NCI-H82 treated with DMSO at 0.1 percent for 48 hours (cell line): ENCODE results near the gene ANKZF1.
A peak's percentile ranks its signal among the peaks of the same experiment; 100 is the strongest.

Source experiments
- DNase-seq: peaks from one replicate; lab custom pipeline; 2025; ENCODE audit not compliant: unreplicated experiment; lab: John Stamatoyannopoulos, UW

Gene ANKZF1

GRCh38 chr2:219225350-219225749 is 4.3 kb upstream of the ANKZF1 start:
- no peak for DNase-seq

- DNase-seq = no peak
These were observed 1.3 kb upstream of the ANKZF1 start for GRCh38 chr2:219228041-219228910.

- no peak for DNase-seq
These were observed 698 bp upstream of the ANKZF1 start for GRCh38 chr2:219228911-219229304.

GRCh38 chr2:219230059-219230540 is 494 bp downstream of the ANKZF1 start:
- no peak for DNase-seq

- DNase-seq = no peak
These were observed 4.7 kb downstream of the ANKZF1 start for GRCh38 chr2:219234331-219234730.

GRCh38 chr2:219243291-219243761 is 13.7 kb downstream of the ANKZF1 start:
- no peak for DNase-seq

- DNase-seq = no peak
These were observed 15.2 kb downstream of the ANKZF1 start for GRCh38 chr2:219244789-219245147.

GRCh38 chr2:219245148-219245898 is 15.7 kb downstream of the ANKZF1 start, which contains the start of the genes GLB1L and STK16:
TSS of gene GLB1L (minus strand) at chr2:219245444. CDS start at chr2:219243573, 1,871 bp downstream.
TSS of gene STK16 (plus strand) at chr2:219245479. CDS start at chr2:219246000, 521 bp downstream.
- peak; percentile 27 for DNase-seq

- DNase-seq = no peak
These were observed 16.3 kb downstream of the ANKZF1 start for GRCh38 chr2:219245899-219246230.

GRCh38 chr2:219246559-219246958 is 17.0 kb downstream of the ANKZF1 start:
- DNase-seq = no peak

GRCh38 chr2:219247678-219248642 is 18.4 kb downstream of the ANKZF1 start:
- no peak for DNase-seq

GRCh38 chr2:219248845-219249202 is 19.2 kb downstream of the ANKZF1 start:
- no peak for DNase-seq

- peak; percentile 27 for DNase-seq
These were observed 19.8 kb downstream of the ANKZF1 start for GRCh38 chr2:219249203-219249980.

GRCh38 chr2:219250049-219250781 is 20.6 kb downstream of the ANKZF1 start:
- no peak for DNase-seq

GRCh38 chr2:219251656-219252055 is 22.1 kb downstream of the ANKZF1 start:
- no peak for DNase-seq

GRCh38 chr2:219252084-219252483 is 22.5 kb downstream of the ANKZF1 start:
- DNase-seq = no peak

GRCh38 chr2:219252570-219252899 is 22.9 kb downstream of the ANKZF1 start:
- peak; percentile 20 for DNase-seq

GRCh38 chr2:219252900-219253752 is 23.5 kb downstream of the ANKZF1 start, which contains the start of gene TUBA4B:
TSS of gene TUBA4B (plus strand) at chr2:219253243. CDS start at chr2:219253408, 165 bp downstream.
- peak; percentile 39 for DNase-seq
